HepG2 (cell line): Measurements from ENCODE around the gene MTCP1. TPM values are rescaled to one million over a fixed set of nuclear protein-coding genes. Genes with fewer than 3 reads are reported as not detected.

Experiments used
- ATAC-seq: fragments of 200-7000 bp; cut with Tn5 transposase; 3 replicates; pipeline ENCODE4 v1.9.1; 2020; ENCODE audit warnings: mild to moderate bottlenecking, moderate library complexity
- BruUV-seq: library from RNA; stranded (reverse); fragments of 400-500 nt; replicated peaks from 2 replicates; lab custom pipeline; 2021; lab: Mats Ljungman, UMichigan
- CTCF ChIA-PET: fragments of 300-600 bp; formaldehyde crosslinking; extraction: SDS; loops from one replicate; lab custom pipeline; 2021; ENCODE audit warnings: low total read pairs, inconsistent platforms, low intra/inter-chr PET ratio; lab: Yijun Ruan, JAX
- POLR2A ChIA-PET: fragments of 350-600 bp; sonication (Branson Sonifier 250); formaldehyde crosslinking; loops from one replicate; lab custom pipeline; 2020; ENCODE audit warnings: antibody characterized with exemption, inconsistent platforms; lab: Yijun Ruan, JAX
- DNase-seq: peaks from one replicate; pipeline ENCODE4 v3.0.0-alpha.2; 2015; ENCODE audit warnings: low spot score
- FAIRE-seq: peaks from 3 replicates; lab custom pipeline; 2011; peaks lifted over from hg19 to GRCh38; lab: Jason Lieb, UNC
- H2AFZ ChIP-seq: one replicate; pipeline ENCODE4 v1.6.1; 2011; ENCODE audit warnings: low read length, inconsistent platforms
- H3K27ac ChIP-seq: fragments of 300-600 bp; 3 replicates; pipeline ENCODE4 v1.8.0; 2011; ENCODE audit warnings: mixed run types, mild to moderate bottlenecking, mixed read lengths, low read length, inconsistent platforms; ENCODE audit not compliant: insufficient read depth; ENCODE audit errors: extremely low read length
- H3K27me3 ChIP-seq, 2 experiments: fragments of 200-600 bp in 1 of 2; 2 replicates in 1 of 2; 3 replicates in 1 of 2; pipeline versions ENCODE4 v1.6.0 to v1.8.0; 2011; ENCODE audit warnings: low read length in 2 of 2, mild to moderate bottlenecking in 2 of 2, moderate library complexity in 2 of 2, inconsistent platforms in 1 of 2; ENCODE audit not compliant: insufficient read depth in 2 of 2, control insufficient read depth in 1 of 2
- H3K36me3 ChIP-seq, 2 experiments: fragments of 200-600 bp in 1 of 2; replicated peaks in 1 of 2; 2 replicates in 1 of 2; 3 replicates in 1 of 2; pipeline versions ENCODE4 v1.5.1 to v1.8.0; 2011; ENCODE audit warnings: low read length in 2 of 2, inconsistent platforms in 1 of 2; ENCODE audit not compliant: insufficient read depth in 2 of 2, control insufficient read depth in 1 of 2
- H3K4me1 ChIP-seq: 2 replicates; pipeline ENCODE4 v1.5.1; 2012; ENCODE audit warnings: low read length, inconsistent platforms; ENCODE audit not compliant: insufficient read depth
- H3K4me2 ChIP-seq: 2 replicates; pipeline ENCODE4 v1.6.0; 2011; ENCODE audit warnings: low read depth, low read length, inconsistent platforms
- H3K4me3 ChIP-seq, 3 experiments: fragments of 200-600 bp in 1 of 3; sonication (generic), shearing (Covaris generic) in 1 of 3; replicated peaks in 1 of 3; 2 replicates each; pipeline ENCODE4 v1.5.1; 2011 to 2016; ENCODE audit warnings: low read length in 3 of 3, inconsistent platforms in 2 of 3, low read depth in 2 of 3, mild to moderate bottlenecking in 2 of 3, control low read depth in 1 of 3, mixed read lengths in 1 of 3; ENCODE audit not compliant: insufficient read depth in 1 of 3
- H3K79me2 ChIP-seq: one replicate; pipeline ENCODE4 v1.6.1; 2011; ENCODE audit warnings: low read length, inconsistent platforms; ENCODE audit not compliant: insufficient read depth
- H3K9ac ChIP-seq: 2 replicates; pipeline ENCODE4 v1.6.0; 2011; ENCODE audit warnings: mild to moderate bottlenecking, low read depth, low read length, inconsistent platforms; ENCODE audit not compliant: insufficient read depth
- H3K9me3 ChIP-seq: 2 replicates; pipeline ENCODE4 v1.5.1; 2012; ENCODE audit warnings: mild to moderate bottlenecking, low read length
- H4K20me1 ChIP-seq: 2 replicates; pipeline ENCODE4 v1.6.0; 2011; ENCODE audit warnings: inconsistent platforms, mild to moderate bottlenecking, low read length, moderate library complexity; ENCODE audit not compliant: insufficient read depth
- ATAD3A ChIP-seq: sonication (generic); formaldehyde crosslinking; IDR thresholded peaks from 2 replicates; pipeline ENCODE4 v1.4.0; 2020; ENCODE audit warnings: missing genetic modification reagents
- EP300 ChIP-seq, 3 experiments: sonication (generic) in 1 of 3; formaldehyde crosslinking in 1 of 3; IDR thresholded peaks; 2 replicates each; pipeline versions ENCODE4 v1.5.1 to v1.6.1; 2011 to 2020; ENCODE audit warnings: low read depth in 2 of 3, low read length in 2 of 3, borderline replicate concordance in 1 of 3, improper control_type of control experiment in 1 of 3, mild to moderate bottlenecking in 1 of 3, missing genetic modification reagents in 1 of 3, moderate library complexity in 1 of 3
- FLYWCH1 ChIP-seq: sonication (generic); formaldehyde crosslinking; IDR thresholded peaks from 2 replicates; pipeline ENCODE4 v1.8.1; 2023; ENCODE audit warnings: mild to moderate bottlenecking, missing genetic modification reagents
- GMEB1 ChIP-seq: sonication (generic); formaldehyde crosslinking; IDR thresholded peaks from 2 replicates; pipeline ENCODE4 v1.5.1; 2020; ENCODE audit warnings: missing genetic modification reagents, mild to moderate bottlenecking, borderline replicate concordance
- ISX ChIP-seq: sonication (generic); formaldehyde crosslinking; conservative IDR thresholded peaks from 2 replicates; pipeline ENCODE4 v1.5.0; 2020; ENCODE audit warnings: missing genetic modification reagents
- MTF1 ChIP-seq: sonication (generic); formaldehyde crosslinking; IDR thresholded peaks from 2 replicates; pipeline ENCODE4 v1.5.0; 2020; ENCODE audit warnings: missing genetic modification reagents
- MYNN ChIP-seq: sonication (generic); formaldehyde crosslinking; IDR thresholded peaks from 2 replicates; pipeline ENCODE4 v1.4.0; 2020; ENCODE audit warnings: mild to moderate bottlenecking, low read depth, missing genetic modification reagents
- ZFP37 ChIP-seq: sonication (generic); formaldehyde crosslinking; IDR thresholded peaks from 2 replicates; pipeline ENCODE4 v1.4.0; 2020; ENCODE audit warnings: missing genetic modification reagents, borderline replicate concordance
- ZMYM3 ChIP-seq: sonication (generic); formaldehyde crosslinking; IDR thresholded peaks from 2 replicates; pipeline ENCODE4 v1.5.1; 2020; ENCODE audit warnings: mild to moderate bottlenecking, missing genetic modification reagents
- ZNF292 ChIP-seq: sonication (generic); formaldehyde crosslinking; IDR thresholded peaks from 2 replicates; pipeline ENCODE4 v1.8.1; 2022; ENCODE audit warnings: mild to moderate bottlenecking, low read depth, missing genetic modification reagents, borderline replicate concordance
- ZNF33A ChIP-seq: sonication (generic); formaldehyde crosslinking; IDR thresholded peaks from 2 replicates; pipeline ENCODE4 v1.5.1; 2020; ENCODE audit warnings: missing genetic modification reagents, mild to moderate bottlenecking, moderate library complexity, borderline replicate concordance
- ZNF446 ChIP-seq: sonication (generic); formaldehyde crosslinking; IDR thresholded peaks from 2 replicates; pipeline ENCODE4 v1.5.0; 2020; ENCODE audit warnings: mild to moderate bottlenecking, missing genetic modification reagents
- ZNF768 ChIP-seq: sonication (generic); formaldehyde crosslinking; IDR thresholded peaks from 2 replicates; pipeline ENCODE4 v1.4.0; 2020; ENCODE audit warnings: missing genetic modification reagents
- ZSCAN22 ChIP-seq: sonication (generic); formaldehyde crosslinking; IDR thresholded peaks from 2 replicates; pipeline ENCODE4 v1.4.0; 2020; ENCODE audit warnings: mild to moderate bottlenecking, missing genetic modification reagents
- WGBS: methylation state at CpG from one replicate; pipeline ENCODE4 v1.1.6; 2017; ENCODE audit warnings: low lambda C conversion rate; 5-methylcytosine and 5-hydroxymethylcytosine counted together
- in situ Hi-C: cut with HindIII; loops from 2 replicates; pipeline ENCODE4 v1.10.0; 2017; ENCODE audit warnings: low pct_unique_long_range_greater_than_20kb; ENCODE audit not compliant: extremely low pct_ligation_motif_present
- intact Hi-C: fragments of 100-400 bp; cut with micrococcal nuclease; formaldehyde crosslinking; loops from one replicate; pipeline ENCODE4 v1.10.0; 2022; ENCODE audit not compliant: unreplicated experiment
- polyA plus RNA-seq, 8 experiments: library from polyadenylated mRNA; depleted of rRNA in 3 of 8; stranded (reverse) in 7 of 8; unstranded in 1 of 8; fragments of >200 nt; fragmentation: Illumina TruSeq in 4 of 8; extraction: Trizol in 4 of 8; gene quantifications; 2 replicates each; pipeline versions ENCODE4 v1.2.1 to v1.2.3, GENCODE V29; 2011 to 2016; ENCODE audit warnings: low read depth in 4 of 8, missing spikeins in 1 of 8, mixed read lengths in 1 of 8; ENCODE audit not compliant: insufficient read depth in 1 of 8
- total RNA-seq, 5 experiments: library from RNA; depleted of rRNA; stranded (reverse); fragments of >200 nt; fragmentation: Illumina TruSeq; extraction: Trizol; gene quantifications; 2 replicates each; pipeline ENCODE4 v1.2.3, GENCODE V29; 2016; ENCODE audit warnings: low read depth in 1 of 5
- TF ChIP-seq, protein P1 (sequence below): sonication (generic); formaldehyde crosslinking; IDR thresholded peaks from 2 replicates; pipeline ENCODE4 v1.9.0; 2021; ENCODE audit warnings: missing genetic modification reagents, mild to moderate bottlenecking, borderline replicate concordance

Gene MTCP1
- total and polyA plus RNA-seq, 2 of the 13 experiments (the other 11 are each of a cell fraction or from before 2014, with no cell fraction given): 5.1 to 18.9 TPM

GRCh38 chrX:155065035-155065734 lies 5.8 kb downstream of the MTCP1 start (continued):
- TF ChIP-seq ZFP37: no peak
- TF ChIP-seq ZMYM3 (CRISPR knock-in tag): no peak
- TF ChIP-seq ISX (CRISPR knock-in tag): no peak
- no peak for TF ChIP-seq ZNF33A (CRISPR knock-in tag)
- no peak for TF ChIP-seq ZNF446 (CRISPR knock-in tag)
- TF ChIP-seq ZNF768: no peak
- TF ChIP-seq FLYWCH1 (CRISPR knock-in tag): no peak
- no peak for TF ChIP-seq MYNN (CRISPR knock-in tag)

GRCh38 chrX:155061760-155062159 lies 9.2 kb downstream of the MTCP1 start:
- intact Hi-C loops: no loop called here
- ATAC-seq (no peak), DNase-seq (no peak), FAIRE-seq (no peak)
- 98% methylated on average over 4 of the region's 4 CpGs for WGBS
- H3K4me3 ChIP-seq: no peak overlapping the region
- CTCF ChIA-PET: no interaction called here
- H3K4me2 ChIP-seq: no peak overlapping the region
- no peak overlapping the region for H2AFZ ChIP-seq
- POLR2A ChIA-PET: no interaction called here
- in situ Hi-C loops: no loop called here
- H3K4me1 ChIP-seq: peaks cover 10% of the 10 kb centered on the region
- no peaks in the 10 kb centered on the region for H4K20me1 ChIP-seq
- H3K79me2 ChIP-seq: no peaks in the 10 kb centered on the region
- no peak for TF ChIP-seq EP300 (IDR thresholded peaks at IDR 0.05; ENCODE audit: low read depth in 2 of 2, low read length in 2 of 2)
- no peak for TF ChIP-seq EP300 (CRISPR knock-in tag; IDR thresholded peaks at IDR 0.05; ENCODE audit: borderline replicate concordance)
- TF ChIP-seq ZNF292: no peak
- TF ChIP-seq GMEB1 (CRISPR knock-in tag): no peak
- no peak for TF ChIP-seq MTF1 (CRISPR knock-in tag)
- TF ChIP-seq, protein P1, sequence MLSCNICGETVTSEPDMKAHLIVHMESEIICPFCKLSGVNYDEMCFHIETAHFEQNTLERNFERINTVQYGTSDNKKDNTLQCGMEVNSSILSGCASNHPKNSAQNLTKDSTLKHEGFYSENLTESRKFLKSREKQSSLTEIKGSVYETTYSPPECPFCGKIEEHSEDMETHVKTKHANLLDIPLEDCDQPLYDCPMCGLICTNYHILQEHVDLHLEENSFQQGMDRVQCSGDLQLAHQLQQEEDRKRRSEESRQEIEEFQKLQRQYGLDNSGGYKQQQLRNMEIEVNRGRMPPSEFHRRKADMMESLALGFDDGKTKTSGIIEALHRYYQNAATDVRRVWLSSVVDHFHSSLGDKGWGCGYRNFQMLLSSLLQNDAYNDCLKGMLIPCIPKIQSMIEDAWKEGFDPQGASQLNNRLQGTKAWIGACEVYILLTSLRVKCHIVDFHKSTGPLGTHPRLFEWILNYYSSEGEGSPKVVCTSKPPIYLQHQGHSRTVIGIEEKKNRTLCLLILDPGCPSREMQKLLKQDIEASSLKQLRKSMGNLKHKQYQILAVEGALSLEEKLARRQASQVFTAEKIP (CRISPR knock-in tag): no peak
- TF ChIP-seq ZSCAN22 (CRISPR knock-in tag): no peak
- TF ChIP-seq ATAD3A (CRISPR knock-in tag): no peak
- no peaks in the 10 kb centered on the region for H3K27me3 ChIP-seq
- no peak overlapping the region for H3K27ac ChIP-seq
- no peaks in the 10 kb centered on the region for H3K9me3 ChIP-seq
- no peaks in the 10 kb centered on the region for H3K36me3 ChIP-seq
- no TSS peak for BruUV-seq
- H3K9ac ChIP-seq: no peak overlapping the region
